Measurements from ENCODE around the gene LRRC3C.

LRRC3C gene, protein sequence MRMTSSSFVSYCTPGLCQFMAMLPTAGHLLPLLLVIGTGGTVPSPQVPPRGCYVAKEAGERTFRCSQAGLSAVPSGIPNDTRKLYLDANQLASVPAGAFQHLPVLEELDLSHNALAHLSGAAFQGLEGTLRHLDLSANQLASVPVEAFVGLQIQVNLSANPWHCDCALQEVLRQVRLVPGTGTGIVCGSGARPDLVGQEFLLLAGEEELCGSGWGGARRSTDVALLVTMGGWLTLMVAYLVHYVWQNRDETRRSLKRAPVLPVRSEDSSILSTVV

DNA sequence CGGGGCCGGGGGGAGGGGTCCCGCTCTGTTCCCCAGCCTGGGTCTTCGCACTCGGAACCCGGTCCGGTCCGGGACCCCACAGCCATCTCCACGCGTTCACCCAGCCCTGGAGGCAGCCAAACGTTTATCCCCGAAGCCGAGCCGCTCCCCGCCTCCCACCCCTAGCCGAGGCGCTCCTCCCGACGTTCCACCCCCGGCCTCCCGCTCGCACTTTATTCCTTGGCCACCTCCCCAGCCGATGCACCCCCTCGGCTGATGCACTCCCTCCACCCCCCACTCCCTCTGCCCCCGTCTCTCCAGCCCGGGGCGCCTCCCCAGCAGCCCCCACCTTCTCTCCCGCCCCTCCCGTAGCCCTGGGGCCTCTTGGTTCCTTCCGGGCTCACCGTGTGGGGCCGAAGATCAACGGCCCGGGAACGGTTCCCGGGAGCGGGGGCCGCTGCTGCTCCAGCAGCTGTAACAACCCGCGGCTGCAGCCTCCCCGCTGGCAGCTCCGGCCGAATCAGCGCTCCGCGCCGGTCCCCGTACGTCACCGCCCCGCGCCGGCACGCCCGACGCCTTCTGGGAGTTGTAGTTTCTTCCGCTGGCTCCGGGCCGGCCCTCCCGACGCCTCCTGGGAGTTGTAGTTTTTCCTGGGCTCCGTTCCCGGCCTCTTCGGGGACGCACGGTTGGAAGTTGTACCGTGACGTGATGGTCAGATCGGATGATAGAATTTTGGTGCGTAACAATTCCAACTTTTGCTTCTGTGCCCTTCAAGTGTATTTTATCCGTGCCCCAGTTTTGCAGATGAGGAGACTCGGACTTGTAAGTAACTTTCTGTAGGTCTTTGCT lies at the start of gene LRRC3C, which contains the start of gene ORMDL3:
Gene LRRC3C (plus strand): TSS at position 632 of the 828 bp plus-strand sequence. CDS start 13,792 bp downstream, outside the sequence.
Gene ORMDL3 (minus strand): TSS at position 501 of the 828 bp plus-strand sequence. CDS start 3,398 bp downstream, outside the sequence.
- peak within 1 kb of the TSS; percentile 84 for H3K27ac ChIP-seq (ENCODE audit: extremely low read depth, low read depth, low read length)
- H3K9me3 ChIP-seq (ENCODE audit: control insufficient read depth, insufficient read depth, low read depth, low read length) = no peaks in the 10 kb centered on the region
- ChIA-PET POLR2A (interaction anchor here (0.6 to 2.2 kb wide), 10 partner anchors 9 to 227 kb away, joined by 3 to 14 read pairs (median 4); partner anchors contain the start of genes ERBB2, GSDMB and PSMD3), CTCF (interaction anchor here (0.6 to 1.6 kb wide), 4 partner anchors 12 to 869 kb away, joined by 3 to 8 read pairs (median 5); no protein-coding TSS in a partner anchor)
- H3K4me1 ChIP-seq (ENCODE audit: control insufficient read depth, insufficient read depth, low read length) = peaks cover 18% of the 10 kb centered on the region
- peaks cover 8 to 20% of the 10 kb centered on the region in 2 experiments; a peak in 2 of 3 replicates for H3K36me3 ChIP-seq (ENCODE audit: control insufficient read depth in 2 of 2, insufficient read depth in 1 of 2, low read length in 2 of 2)
- peak within 1 kb of the TSS; percentile 92 for H3K4me3 ChIP-seq (ENCODE audit: low read depth, low read length)
- no peak for TF ChIP-seq ZFP3 (tag by site-specific recombination; IDR thresholded peaks at IDR 0.05; ENCODE audit: low read depth)
- TF ChIP-seq ZIC2 (tag by site-specific recombination; IDR thresholded peaks at IDR 0.05) = peak; percentile 88
- TF ChIP-seq, protein P1, sequence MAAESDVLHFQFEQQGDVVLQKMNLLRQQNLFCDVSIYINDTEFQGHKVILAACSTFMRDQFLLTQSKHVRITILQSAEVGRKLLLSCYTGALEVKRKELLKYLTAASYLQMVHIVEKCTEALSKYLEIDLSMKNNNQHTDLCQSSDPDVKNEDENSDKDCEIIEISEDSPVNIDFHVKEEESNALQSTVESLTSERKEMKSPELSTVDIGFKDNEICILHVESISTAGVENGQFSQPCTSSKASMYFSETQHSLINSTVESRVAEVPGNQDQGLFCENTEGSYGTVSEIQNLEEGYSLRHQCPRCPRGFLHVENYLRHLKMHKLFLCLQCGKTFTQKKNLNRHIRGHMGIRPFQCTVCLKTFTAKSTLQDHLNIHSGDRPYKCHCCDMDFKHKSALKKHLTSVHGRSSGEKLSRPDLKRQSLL (tag by site-specific recombination; IDR thresholded peaks at IDR 0.05) = peak; percentile 40; the same call in 1 of the 2 replicates
- 0 out of 2 replicates have a peak, but pooled peaks have one; percentile 10 for TF ChIP-seq ZNF785 (tag by site-specific recombination; IDR thresholded peaks at IDR 0.05)
- no peak for TF ChIP-seq ZNF423 (tag by site-specific recombination; IDR thresholded peaks at IDR 0.05)
- no peak for TF ChIP-seq ZNF23 (tag by site-specific recombination; IDR thresholded peaks at IDR 0.05; ENCODE audit: borderline replicate concordance)
- no peak for TF ChIP-seq ZNF175 (tag by site-specific recombination; IDR thresholded peaks at IDR 0.05)
- TF ChIP-seq ZNF501 (tag by site-specific recombination; IDR thresholded peaks at IDR 0.05) = peak; percentile 22
- TF ChIP-seq, protein P2, sequence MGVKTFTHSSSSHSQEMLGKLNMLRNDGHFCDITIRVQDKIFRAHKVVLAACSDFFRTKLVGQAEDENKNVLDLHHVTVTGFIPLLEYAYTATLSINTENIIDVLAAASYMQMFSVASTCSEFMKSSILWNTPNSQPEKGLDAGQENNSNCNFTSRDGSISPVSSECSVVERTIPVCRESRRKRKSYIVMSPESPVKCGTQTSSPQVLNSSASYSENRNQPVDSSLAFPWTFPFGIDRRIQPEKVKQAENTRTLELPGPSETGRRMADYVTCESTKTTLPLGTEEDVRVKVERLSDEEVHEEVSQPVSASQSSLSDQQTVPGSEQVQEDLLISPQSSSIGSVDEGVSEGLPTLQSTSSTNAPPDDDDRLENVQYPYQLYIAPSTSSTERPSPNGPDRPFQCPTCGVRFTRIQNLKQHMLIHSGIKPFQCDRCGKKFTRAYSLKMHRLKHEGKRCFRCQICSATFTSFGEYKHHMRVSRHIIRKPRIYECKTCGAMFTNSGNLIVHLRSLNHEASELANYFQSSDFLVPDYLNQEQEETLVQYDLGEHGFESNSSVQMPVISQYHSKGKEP (tag by site-specific recombination; IDR thresholded peaks at IDR 0.05) = peak; percentile 99
- 0 out of 2 replicates have a peak, but pooled peaks have one; percentile 18 for TF ChIP-seq ZNF223 (tag by site-specific recombination; IDR thresholded peaks at IDR 0.05)
- peak; percentile 43 for TF ChIP-seq KLF16 (tag by site-specific recombination; IDR thresholded peaks at IDR 0.05)
- TF ChIP-seq ZNF791 (tag by site-specific recombination; IDR thresholded peaks at IDR 0.05) = no peak
- TF ChIP-seq SP3 (tag by site-specific recombination; IDR thresholded peaks at IDR 0.05) = peak; percentile 91
- TF ChIP-seq, protein P3, sequence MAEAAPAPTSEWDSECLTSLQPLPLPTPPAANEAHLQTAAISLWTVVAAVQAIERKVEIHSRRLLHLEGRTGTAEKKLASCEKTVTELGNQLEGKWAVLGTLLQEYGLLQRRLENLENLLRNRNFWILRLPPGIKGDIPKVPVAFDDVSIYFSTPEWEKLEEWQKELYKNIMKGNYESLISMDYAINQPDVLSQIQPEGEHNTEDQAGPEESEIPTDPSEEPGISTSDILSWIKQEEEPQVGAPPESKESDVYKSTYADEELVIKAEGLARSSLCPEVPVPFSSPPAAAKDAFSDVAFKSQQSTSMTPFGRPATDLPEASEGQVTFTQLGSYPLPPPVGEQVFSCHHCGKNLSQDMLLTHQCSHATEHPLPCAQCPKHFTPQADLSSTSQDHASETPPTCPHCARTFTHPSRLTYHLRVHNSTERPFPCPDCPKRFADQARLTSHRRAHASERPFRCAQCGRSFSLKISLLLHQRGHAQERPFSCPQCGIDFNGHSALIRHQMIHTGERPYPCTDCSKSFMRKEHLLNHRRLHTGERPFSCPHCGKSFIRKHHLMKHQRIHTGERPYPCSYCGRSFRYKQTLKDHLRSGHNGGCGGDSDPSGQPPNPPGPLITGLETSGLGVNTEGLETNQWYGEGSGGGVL (tag by site-specific recombination; IDR thresholded peaks at IDR 0.05) = peak; percentile 97
- TF ChIP-seq, protein P4, sequence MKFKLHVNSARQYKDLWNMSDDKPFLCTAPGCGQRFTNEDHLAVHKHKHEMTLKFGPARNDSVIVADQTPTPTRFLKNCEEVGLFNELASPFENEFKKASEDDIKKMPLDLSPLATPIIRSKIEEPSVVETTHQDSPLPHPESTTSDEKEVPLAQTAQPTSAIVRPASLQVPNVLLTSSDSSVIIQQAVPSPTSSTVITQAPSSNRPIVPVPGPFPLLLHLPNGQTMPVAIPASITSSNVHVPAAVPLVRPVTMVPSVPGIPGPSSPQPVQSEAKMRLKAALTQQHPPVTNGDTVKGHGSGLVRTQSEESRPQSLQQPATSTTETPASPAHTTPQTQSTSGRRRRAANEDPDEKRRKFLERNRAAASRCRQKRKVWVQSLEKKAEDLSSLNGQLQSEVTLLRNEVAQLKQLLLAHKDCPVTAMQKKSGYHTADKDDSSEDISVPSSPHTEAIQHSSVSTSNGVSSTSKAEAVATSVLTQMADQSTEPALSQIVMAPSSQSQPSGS (tag by site-specific recombination; IDR thresholded peaks at IDR 0.05; ENCODE audit: low read depth) = peak; percentile 84
- peak; percentile 75; the same call in 1 of the 2 replicates for TF ChIP-seq BCL11B (tag by site-specific recombination; IDR thresholded peaks at IDR 0.05; ENCODE audit: low read depth)
- TF ChIP-seq ZNF133 (tag by site-specific recombination; IDR thresholded peaks at IDR 0.05) = 0 out of 2 replicates have a peak, but pooled peaks have one; percentile 25
- TF ChIP-seq GLIS2 (tag by site-specific recombination; IDR thresholded peaks at IDR 0.05) = peak; percentile 86
- TF ChIP-seq IKZF3 (tag by site-specific recombination; IDR thresholded peaks at IDR 0.05) = peak; percentile 80
- TF ChIP-seq, protein P5, sequence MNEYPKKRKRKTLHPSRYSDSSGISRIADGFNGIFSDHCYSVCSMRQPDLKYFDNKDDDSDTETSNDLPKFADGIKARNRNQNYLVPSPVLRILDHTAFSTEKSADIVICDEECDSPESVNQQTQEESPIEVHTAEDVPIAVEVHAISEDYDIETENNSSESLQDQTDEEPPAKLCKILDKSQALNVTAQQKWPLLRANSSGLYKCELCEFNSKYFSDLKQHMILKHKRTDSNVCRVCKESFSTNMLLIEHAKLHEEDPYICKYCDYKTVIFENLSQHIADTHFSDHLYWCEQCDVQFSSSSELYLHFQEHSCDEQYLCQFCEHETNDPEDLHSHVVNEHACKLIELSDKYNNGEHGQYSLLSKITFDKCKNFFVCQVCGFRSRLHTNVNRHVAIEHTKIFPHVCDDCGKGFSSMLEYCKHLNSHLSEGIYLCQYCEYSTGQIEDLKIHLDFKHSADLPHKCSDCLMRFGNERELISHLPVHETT (tag by site-specific recombination; IDR thresholded peaks at IDR 0.05) = peak; percentile 68; the same call in 1 of the 2 replicates
- TF ChIP-seq ZNF660 (tag by site-specific recombination; IDR thresholded peaks at IDR 0.05) = peak; percentile 61; the same call in 1 of the 2 replicates
- TF ChIP-seq, protein P6, sequence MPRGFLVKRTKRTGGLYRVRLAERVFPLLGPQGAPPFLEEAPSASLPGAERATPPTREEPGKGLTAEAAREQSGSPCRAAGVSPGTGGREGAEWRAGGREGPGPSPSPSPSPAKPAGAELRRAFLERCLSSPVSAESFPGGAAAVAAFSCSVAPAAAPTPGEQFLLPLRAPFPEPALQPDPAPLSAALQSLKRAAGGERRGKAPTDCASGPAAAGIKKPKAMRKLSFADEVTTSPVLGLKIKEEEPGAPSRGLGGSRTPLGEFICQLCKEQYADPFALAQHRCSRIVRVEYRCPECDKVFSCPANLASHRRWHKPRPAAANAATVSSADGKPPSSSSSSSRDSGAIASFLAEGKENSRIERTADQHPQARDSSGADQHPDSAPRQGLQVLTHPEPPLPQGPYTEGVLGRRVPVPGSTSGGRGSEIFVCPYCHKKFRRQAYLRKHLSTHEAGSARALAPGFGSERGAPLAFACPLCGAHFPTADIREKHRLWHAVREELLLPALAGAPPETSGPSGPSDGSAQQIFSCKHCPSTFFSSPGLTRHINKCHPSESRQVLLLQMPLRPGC (tag by site-specific recombination; IDR thresholded peaks at IDR 0.05) = 0 out of 2 replicates have a peak, but pooled peaks have one; percentile 29
- TF ChIP-seq, protein P7, sequence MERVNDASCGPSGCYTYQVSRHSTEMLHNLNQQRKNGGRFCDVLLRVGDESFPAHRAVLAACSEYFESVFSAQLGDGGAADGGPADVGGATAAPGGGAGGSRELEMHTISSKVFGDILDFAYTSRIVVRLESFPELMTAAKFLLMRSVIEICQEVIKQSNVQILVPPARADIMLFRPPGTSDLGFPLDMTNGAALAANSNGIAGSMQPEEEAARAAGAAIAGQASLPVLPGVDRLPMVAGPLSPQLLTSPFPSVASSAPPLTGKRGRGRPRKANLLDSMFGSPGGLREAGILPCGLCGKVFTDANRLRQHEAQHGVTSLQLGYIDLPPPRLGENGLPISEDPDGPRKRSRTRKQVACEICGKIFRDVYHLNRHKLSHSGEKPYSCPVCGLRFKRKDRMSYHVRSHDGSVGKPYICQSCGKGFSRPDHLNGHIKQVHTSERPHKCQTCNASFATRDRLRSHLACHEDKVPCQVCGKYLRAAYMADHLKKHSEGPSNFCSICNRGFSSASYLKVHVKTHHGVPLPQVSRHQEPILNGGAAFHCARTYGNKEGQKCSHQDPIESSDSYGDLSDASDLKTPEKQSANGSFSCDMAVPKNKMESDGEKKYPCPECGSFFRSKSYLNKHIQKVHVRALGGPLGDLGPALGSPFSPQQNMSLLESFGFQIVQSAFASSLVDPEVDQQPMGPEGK (tag by site-specific recombination; IDR thresholded peaks at IDR 0.05) = peak; percentile 93
- TF ChIP-seq OSR2 (tag by site-specific recombination; IDR thresholded peaks at IDR 0.05) = peak; percentile 90
